Naive thymus-derived CD4-positive, alpha-beta T cell (primary cell): ENCODE results near the gene RXRG. TPM values are rescaled to one million over a fixed set of nuclear protein-coding genes. Genes with fewer than 3 reads are reported as not detected.

Experiments used
- ATAC-seq: fragments of 150-1000 bp; cut with Tn5 transposase; 2 replicates; pipeline ENCODE4 v1.10.0; 2021; ENCODE audit warnings: mild to moderate bottlenecking, moderate library complexity
- CTCF ChIA-PET: fragments of 350-600 bp; sonication (Branson Sonifier 250); formaldehyde crosslinking; loops from one replicate; lab custom pipeline; 2021; ENCODE audit warnings: antibody characterized with exemption; lab: Charles Lee
- POLR2A ChIA-PET: fragments of 350-600 bp; sonication (Branson Sonifier 250); formaldehyde crosslinking; loops from one replicate; lab custom pipeline; 2021; ENCODE audit warnings: antibody characterized with exemption, inconsistent platforms; lab: Charles Lee
- DNase-seq, 9 donors: peaks; one replicate each; pipeline versions ENCODE4 v3.0.0 to v3.0.0-alpha.2; 2020 to 2022; ENCODE audit warnings: mixed read lengths in 1 of 9
- H3K27ac ChIP-seq: one replicate; pipeline ENCODE4 v1.7.0; 2013; ENCODE audit warnings: mild to moderate bottlenecking, low read depth, low read length, moderate library complexity
- H3K27me3 ChIP-seq, 2 donors: one replicate each; pipeline ENCODE4 v1.7.0; 2013; ENCODE audit warnings: low read length in 2 of 2, mild to moderate bottlenecking in 2 of 2, moderate library complexity in 2 of 2; ENCODE audit not compliant: control insufficient read depth in 2 of 2, insufficient read depth in 2 of 2
- H3K36me3 ChIP-seq, 3 experiments: 1 replicate in 2 of 3; 2 replicates in 1 of 3; pipeline ENCODE4 v1.7.0; 2013; ENCODE audit warnings: low read length in 3 of 3, mild to moderate bottlenecking in 3 of 3, moderate library complexity in 1 of 3; ENCODE audit not compliant: insufficient read depth in 3 of 3, control insufficient read depth in 2 of 3
- H3K4me1 ChIP-seq, 2 donors: one replicate each; pipeline ENCODE4 v1.7.0; 2013; ENCODE audit warnings: low read length in 2 of 2, mild to moderate bottlenecking in 2 of 2, moderate library complexity in 1 of 2; ENCODE audit not compliant: control insufficient read depth in 2 of 2, insufficient read depth in 2 of 2
- H3K4me3 ChIP-seq: 2 replicates; pipeline ENCODE4 v1.7.0; 2013; ENCODE audit warnings: mild to moderate bottlenecking, low read length
- H3K9me3 ChIP-seq, 3 experiments: 1 replicate in 2 of 3; 2 replicates in 1 of 3; pipeline ENCODE4 v1.7.0; 2013; ENCODE audit warnings: low read length in 3 of 3; ENCODE audit not compliant: control insufficient read depth in 2 of 3
- H3K27ac Mint-ChIP-seq, 9 donors: one replicate each; pipeline ENCODE4 v1.8.0; 2020 to 2022; ENCODE audit warnings: mixed read lengths in 9 of 9, mild to moderate bottlenecking in 8 of 9, moderate library complexity in 5 of 9, inconsistent platforms in 2 of 9
- H3K27me3 Mint-ChIP-seq, 5 donors: one replicate each; pipeline ENCODE4 v1.8.0; 2021 to 2022; ENCODE audit warnings: mixed read lengths in 5 of 5, mild to moderate bottlenecking in 1 of 5
- H3K36me3 Mint-ChIP-seq, 5 donors: one replicate each; pipeline ENCODE4 v1.8.0; 2020 to 2022; ENCODE audit warnings: mixed read lengths in 5 of 5, mild to moderate bottlenecking in 3 of 5, inconsistent platforms in 1 of 5
- H3K4me1 Mint-ChIP-seq, 7 donors: one replicate each; pipeline ENCODE4 v1.8.0; 2020 to 2022; ENCODE audit warnings: mixed read lengths in 7 of 7, mild to moderate bottlenecking in 3 of 7, inconsistent platforms in 1 of 7
- H3K4me3 Mint-ChIP-seq, 10 donors: one replicate each; pipeline ENCODE4 v1.8.0; 2020 to 2022; ENCODE audit warnings: mild to moderate bottlenecking in 10 of 10, mixed read lengths in 10 of 10, moderate library complexity in 6 of 10, inconsistent platforms in 2 of 10
- H3K9me3 Mint-ChIP-seq, 11 donors: one replicate each; pipeline ENCODE4 v1.8.0; 2020 to 2022; ENCODE audit warnings: mixed read lengths in 11 of 11, mild to moderate bottlenecking in 4 of 11, inconsistent platforms in 1 of 11, moderate library complexity in 1 of 11
- intact Hi-C, 2 donors: fragments of 100-400 bp; cut with micrococcal nuclease; formaldehyde crosslinking; loops; one replicate each; pipeline ENCODE4 v1.15.1; 2023
- polyA plus RNA-seq, 2 donors: library from polyadenylated mRNA; unstranded; fragments of 300-500 nt; fragmentation: Illumina TruSeq; gene quantifications; one replicate each; pipeline ENCODE4 v1.2.3, GENCODE V29; 2021
- total RNA-seq, 6 experiments: library from RNA in 5 of 6; stranded (reverse) in 5 of 6; gene quantifications; 1 replicate in 5 of 6; 2 replicates in 1 of 6; pipeline ENCODE4 v1.2.3 and lab custom pipeline; 2021 to 2026

The RXRG gene
- total and polyA plus RNA-seq, 7 experiments from 2014 or later = not detected

GRCh38 chr1:165483412-165483811 is 38.5 kb upstream of the RXRG start:
- ATAC-seq (no peak), DNase-seq (no peak)
- H3K27me3 ChIP-seq = no peaks in the 10 kb centered on the region
- Mint-ChIP-seq H3K4me3 (no peak overlapping the region), H3K27me3 (peaks cover 5 to 38% (median 15%) of the 10 kb centered on the region in 5 donors), H3K27ac (no peak overlapping the region), H3K4me1 (peaks cover 0 to 19% (median 5%) of the 10 kb centered on the region in 7 donors), H3K36me3 (no peaks in the 10 kb centered on the region), H3K9me3 (no peaks in the 10 kb centered on the region)
- ChIA-PET CTCF (no interaction called here), POLR2A (no interaction called here)
- no peaks in the 10 kb centered on the region for H3K4me1 ChIP-seq
- intact Hi-C loops = no loop called here
- H3K27ac ChIP-seq = no peak overlapping the region
- H3K4me3 ChIP-seq = no peak overlapping the region
- no peaks in the 10 kb centered on the region for H3K9me3 ChIP-seq
- H3K36me3 ChIP-seq = no peaks in the 10 kb centered on the region

GRCh38 chr1:165481820-165482532 is 37.0 kb upstream of the RXRG start:
- ChIA-PET POLR2A (no interaction called here), CTCF (no interaction called here)
- no peaks in the 10 kb centered on the region for H3K4me1 ChIP-seq
- Mint-ChIP-seq H3K9me3 (no peaks in the 10 kb centered on the region), H3K36me3 (no peaks in the 10 kb centered on the region), H3K27me3 (peaks cover 5 to 31% (median 15%) of the 10 kb centered on the region in 5 donors), H3K27ac (peak overlapping the region in 1 of 9 donors; percentile 48), H3K4me3 (no peak overlapping the region), H3K4me1 (peaks cover 0 to 18% (median 5%) of the 10 kb centered on the region in 7 donors)
- H3K27me3 ChIP-seq = no peaks in the 10 kb centered on the region
- intact Hi-C loops = no loop called here
- DNase-seq = peak in 1 of 9 donors; percentile 34
- no peaks in the 10 kb centered on the region for H3K36me3 ChIP-seq
- no peak overlapping the region for H3K27ac ChIP-seq
- ATAC-seq = no peak
- H3K9me3 ChIP-seq = no peaks in the 10 kb centered on the region
- H3K4me3 ChIP-seq = no peak overlapping the region

GRCh38 chr1:165476776-165477175 is 31.9 kb upstream of the RXRG start:
- H3K27ac Mint-ChIP-seq = no peak overlapping the region
- Histone ChIP-seq H3K36me3 (no peaks in the 10 kb centered on the region), H3K27me3 (no peaks in the 10 kb centered on the region), H3K4me3 (no peak overlapping the region), H3K4me1 (no peaks in the 10 kb centered on the region), H3K9me3 (no peaks in the 10 kb centered on the region), H3K27ac (no peak overlapping the region)
- H3K36me3 Mint-ChIP-seq = no peaks in the 10 kb centered on the region
- intact Hi-C loops = no loop called here
- ATAC-seq = no peak
- no peak for DNase-seq
- H3K27me3 Mint-ChIP-seq = peaks cover 4 to 16% (median 12%) of the 10 kb centered on the region in 5 donors
- peaks cover 0 to 1% (median 0%) of the 10 kb centered on the region in 7 donors for H3K4me1 Mint-ChIP-seq
- no peak overlapping the region for H3K4me3 Mint-ChIP-seq
- CTCF ChIA-PET = no interaction called here
- POLR2A ChIA-PET = no interaction called here
- H3K9me3 Mint-ChIP-seq = no peaks in the 10 kb centered on the region

GRCh38 chr1:165474196-165474595 is 29.3 kb upstream of the RXRG start:
- no peaks in the 10 kb centered on the region for H3K4me1 ChIP-seq
- no peaks in the 10 kb centered on the region for H3K9me3 ChIP-seq
- ATAC-seq (no peak), DNase-seq (no peak)
- POLR2A ChIA-PET = no interaction called here
- no peaks in the 10 kb centered on the region for H3K36me3 ChIP-seq
- Mint-ChIP-seq H3K27ac (no peak overlapping the region), H3K4me3 (no peak overlapping the region), H3K27me3 (peaks cover 4 to 15% (median 7%) of the 10 kb centered on the region in 5 donors), H3K36me3 (no peaks in the 10 kb centered on the region), H3K9me3 (no peaks in the 10 kb centered on the region), H3K4me1 (no peaks in the 10 kb centered on the region)
- CTCF ChIA-PET = no interaction called here
- no peak overlapping the region for H3K27ac ChIP-seq
- no peak overlapping the region for H3K4me3 ChIP-seq
- intact Hi-C loops = no loop called here
- no peaks in the 10 kb centered on the region for H3K27me3 ChIP-seq

GRCh38 chr1:165473081-165473480 is 28.2 kb upstream of the RXRG start:
- Mint-ChIP-seq H3K4me3 (no peak overlapping the region), H3K36me3 (no peaks in the 10 kb centered on the region), H3K27ac (no peak overlapping the region), H3K4me1 (no peaks in the 10 kb centered on the region), H3K27me3 (peaks cover 4 to 14% (median 5%) of the 10 kb centered on the region in 5 donors), H3K9me3 (no peaks in the 10 kb centered on the region)
- Histone ChIP-seq H3K27ac (no peak overlapping the region), H3K4me3 (no peak overlapping the region), H3K4me1 (no peaks in the 10 kb centered on the region), H3K36me3 (no peaks in the 10 kb centered on the region), H3K9me3 (no peaks in the 10 kb centered on the region), H3K27me3 (no peaks in the 10 kb centered on the region)
- no peak for DNase-seq
- ChIA-PET POLR2A (no interaction called here), CTCF (no interaction called here)
- intact Hi-C loops = no loop called here
- no peak for ATAC-seq

GRCh38 chr1:165468726-165469249 is 23.9 kb upstream of the RXRG start:
- POLR2A ChIA-PET = no interaction called here
- no peaks in the 10 kb centered on the region for H3K9me3 ChIP-seq
- Mint-ChIP-seq H3K9me3 (peaks cover 0 to 2% (median 0%) of the 10 kb centered on the region in 11 donors), H3K4me1 (no peaks in the 10 kb centered on the region), H3K27ac (no peak overlapping the region), H3K36me3 (no peaks in the 10 kb centered on the region), H3K4me3 (no peak overlapping the region), H3K27me3 (peaks cover 6 to 18% (median 14%) of the 10 kb centered on the region in 5 donors)
- H3K4me1 ChIP-seq = no peaks in the 10 kb centered on the region
- intact Hi-C loops = no loop called here
- H3K4me3 ChIP-seq = no peak overlapping the region
- no peaks in the 10 kb centered on the region for H3K36me3 ChIP-seq
- ATAC-seq = no peak
- no peaks in the 10 kb centered on the region for H3K27me3 ChIP-seq
- DNase-seq = no peak
- CTCF ChIA-PET = no interaction called here
- no peak overlapping the region for H3K27ac ChIP-seq

GRCh38 chr1:165468253-165468652 is 23.3 kb upstream of the RXRG start:
- Histone ChIP-seq H3K36me3 (no peaks in the 10 kb centered on the region), H3K27ac (no peak overlapping the region), H3K4me1 (no peaks in the 10 kb centered on the region), H3K9me3 (no peaks in the 10 kb centered on the region), H3K27me3 (no peaks in the 10 kb centered on the region), H3K4me3 (no peak overlapping the region)
- ChIA-PET CTCF (no interaction called here), POLR2A (no interaction called here)
- H3K4me1 Mint-ChIP-seq = no peaks in the 10 kb centered on the region
- intact Hi-C loops = no loop called here
- no peak for DNase-seq
- H3K27me3 Mint-ChIP-seq = peaks cover 6 to 18% (median 14%) of the 10 kb centered on the region in 5 donors
- no peak overlapping the region for H3K4me3 Mint-ChIP-seq
- H3K36me3 Mint-ChIP-seq = no peaks in the 10 kb centered on the region
- H3K9me3 Mint-ChIP-seq = peaks cover 0 to 2% (median 0%) of the 10 kb centered on the region in 11 donors
- ATAC-seq = no peak
- H3K27ac Mint-ChIP-seq = no peak overlapping the region
